ENCODE measurements around the gene CDK10.

The CDK10 gene

DNA sequence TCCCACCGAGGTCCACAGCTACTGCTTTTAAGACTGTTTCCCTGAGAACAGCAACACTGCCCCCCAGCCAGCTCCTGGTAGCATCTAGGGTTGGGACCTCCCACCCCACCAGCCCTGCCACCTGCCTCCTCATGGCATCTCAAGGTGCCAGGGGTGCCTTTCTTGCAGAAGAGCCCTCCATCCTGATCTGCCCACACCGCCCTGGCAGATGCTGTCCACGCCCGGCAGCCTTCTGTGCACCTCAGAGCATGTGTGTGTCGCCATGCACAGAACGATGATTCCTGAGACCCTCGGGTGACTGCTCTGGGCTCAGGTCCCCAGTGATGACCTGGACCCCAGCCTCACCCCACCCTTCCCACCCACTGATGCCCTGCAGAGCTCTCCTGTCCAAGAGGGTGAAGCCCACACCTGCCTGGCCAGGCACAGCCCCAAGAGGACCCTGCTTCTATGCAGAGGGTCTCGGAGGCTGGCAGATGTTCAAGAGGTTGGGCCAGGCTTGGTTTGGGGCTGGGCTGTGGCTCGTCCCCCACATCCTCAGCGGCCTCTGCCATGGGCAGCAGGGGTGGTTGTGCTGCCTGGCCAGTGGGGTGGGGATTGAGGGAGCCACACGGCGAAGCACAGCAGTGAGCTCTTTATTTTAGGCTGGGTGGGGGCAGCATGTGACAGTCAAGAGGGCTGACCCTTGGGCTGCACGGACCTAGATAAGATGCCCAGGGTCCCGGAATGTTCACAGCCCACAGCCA lies 20.2 kb downstream of the CDK10 start:
- H3K27me3 ChIP-seq (replicated peaks; ENCODE audit: control insufficient read depth, insufficient read depth, low read length), result no peaks in the 10 kb centered on the region
- TF ChIP-seq, protein P1, sequence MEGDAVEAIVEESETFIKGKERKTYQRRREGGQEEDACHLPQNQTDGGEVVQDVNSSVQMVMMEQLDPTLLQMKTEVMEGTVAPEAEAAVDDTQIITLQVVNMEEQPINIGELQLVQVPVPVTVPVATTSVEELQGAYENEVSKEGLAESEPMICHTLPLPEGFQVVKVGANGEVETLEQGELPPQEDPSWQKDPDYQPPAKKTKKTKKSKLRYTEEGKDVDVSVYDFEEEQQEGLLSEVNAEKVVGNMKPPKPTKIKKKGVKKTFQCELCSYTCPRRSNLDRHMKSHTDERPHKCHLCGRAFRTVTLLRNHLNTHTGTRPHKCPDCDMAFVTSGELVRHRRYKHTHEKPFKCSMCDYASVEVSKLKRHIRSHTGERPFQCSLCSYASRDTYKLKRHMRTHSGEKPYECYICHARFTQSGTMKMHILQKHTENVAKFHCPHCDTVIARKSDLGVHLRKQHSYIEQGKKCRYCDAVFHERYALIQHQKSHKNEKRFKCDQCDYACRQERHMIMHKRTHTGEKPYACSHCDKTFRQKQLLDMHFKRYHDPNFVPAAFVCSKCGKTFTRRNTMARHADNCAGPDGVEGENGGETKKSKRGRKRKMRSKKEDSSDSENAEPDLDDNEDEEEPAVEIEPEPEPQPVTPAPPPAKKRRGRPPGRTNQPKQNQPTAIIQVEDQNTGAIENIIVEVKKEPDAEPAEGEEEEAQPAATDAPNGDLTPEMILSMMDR (IDR thresholded peaks at IDR 0.05; ENCODE audit: insufficient read depth, low read length, poor library complexity, severe bottlenecking), result no peak
- no peaks in the 10 kb centered on the region for H3K36me3 ChIP-seq (ENCODE audit: control insufficient read depth, insufficient read depth, low read length)
- no peak overlapping the region for H3K4me3 ChIP-seq (replicated peaks; ENCODE audit: low read depth, low read length)
- DNase-seq (ENCODE audit: extremely low read depth, insufficient read length), result no peak

DNA sequence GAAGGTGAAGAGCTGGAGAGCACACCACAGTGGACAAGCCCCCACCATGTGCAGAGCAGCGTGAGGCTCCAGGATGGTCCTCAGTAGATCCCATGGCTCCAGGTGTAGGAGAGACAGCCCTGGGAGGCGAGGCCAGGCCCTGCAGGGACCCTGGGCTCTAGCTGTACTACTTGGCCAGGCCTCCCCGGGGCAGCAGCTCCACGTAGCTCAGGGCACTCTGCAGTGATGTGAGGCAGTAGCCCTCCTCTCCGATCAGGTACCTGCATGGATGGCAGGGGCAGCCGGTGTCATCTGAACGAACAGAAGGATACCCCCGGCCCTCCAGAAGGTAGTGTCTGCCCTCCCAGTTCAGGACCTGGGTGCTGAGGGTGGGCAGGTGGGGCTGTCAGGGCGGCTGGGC lies 21.2 kb downstream of the CDK10 start:
- H3K27me3 ChIP-seq (replicated peaks; ENCODE audit: control insufficient read depth, insufficient read depth, low read length), result no peaks in the 10 kb centered on the region
- DNase-seq (ENCODE audit: extremely low read depth, insufficient read length), result no peak
- TF ChIP-seq, protein P1 (IDR thresholded peaks at IDR 0.05; ENCODE audit: insufficient read depth, low read length, poor library complexity, severe bottlenecking), result no peak

DNA sequence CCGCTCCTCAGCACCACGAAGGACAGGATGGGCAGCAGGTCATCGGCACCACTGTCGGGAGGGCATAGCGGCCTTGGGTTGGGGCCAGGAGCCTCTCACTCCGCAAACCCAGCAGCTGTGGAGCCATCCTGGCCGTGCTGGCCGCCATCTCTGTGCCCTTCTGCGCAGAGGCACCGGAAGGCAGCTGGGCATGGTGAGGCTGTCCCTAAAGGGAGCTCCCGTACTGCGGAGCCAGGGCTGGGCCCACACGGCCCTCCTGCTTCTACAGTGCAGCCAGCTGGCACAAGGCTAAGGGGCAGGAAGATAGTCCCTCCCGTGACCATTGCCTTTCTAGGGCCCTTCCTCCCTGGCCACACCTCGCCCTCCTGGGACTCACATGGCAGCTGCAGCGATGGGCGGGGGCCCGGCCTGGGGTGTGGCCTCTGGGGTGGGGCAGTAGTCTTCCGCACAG lies 22.0 kb downstream of the CDK10 start:
- Histone ChIP-seq H3K4me3 (replicated peaks; ENCODE audit: low read depth, low read length) (no peak overlapping the region), H3K27me3 (replicated peaks; ENCODE audit: control insufficient read depth, insufficient read depth, low read length) (no peaks in the 10 kb centered on the region), H3K36me3 (ENCODE audit: control insufficient read depth, insufficient read depth, low read length) (no peaks in the 10 kb centered on the region)
- DNase-seq (ENCODE audit: extremely low read depth, insufficient read length), result no peak
- TF ChIP-seq, protein P1 (IDR thresholded peaks at IDR 0.05; ENCODE audit: insufficient read depth, low read length, poor library complexity, severe bottlenecking), result no peak

More for the DNA sequence above, 21.2 kb downstream of the CDK10 start:
- Histone ChIP-seq H3K36me3 (ENCODE audit: control insufficient read depth, insufficient read depth, low read length) (no peaks in the 10 kb centered on the region), H3K4me3 (replicated peaks; ENCODE audit: low read depth, low read length) (no peak overlapping the region)

DNA sequence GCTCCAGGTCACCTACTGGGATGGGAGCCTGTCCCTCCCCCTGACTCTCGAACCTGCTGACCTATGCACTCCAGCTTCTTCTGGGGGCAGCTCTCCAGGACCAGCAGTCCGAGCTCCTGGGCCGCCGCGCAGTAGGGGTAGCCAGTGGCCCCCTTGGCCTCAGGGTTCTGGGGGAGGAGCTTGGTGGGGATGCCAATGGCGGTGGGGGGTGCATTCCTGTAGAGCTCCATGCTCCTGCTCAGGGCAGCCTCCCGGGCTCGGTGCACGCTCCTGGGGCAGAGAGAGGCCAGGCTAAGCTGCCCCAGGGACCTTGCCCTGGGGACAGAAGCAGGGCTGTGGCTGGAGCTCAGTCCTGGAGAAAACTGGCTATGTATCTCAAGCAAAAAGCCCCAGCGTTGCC lies 22.7 kb downstream of the CDK10 start:
- Histone ChIP-seq H3K27me3 (replicated peaks; ENCODE audit: control insufficient read depth, insufficient read depth, low read length) (no peaks in the 10 kb centered on the region), H3K4me3 (replicated peaks; ENCODE audit: low read depth, low read length) (no peak overlapping the region), H3K36me3 (ENCODE audit: control insufficient read depth, insufficient read depth, low read length) (no peaks in the 10 kb centered on the region)
- TF ChIP-seq, protein P1 (IDR thresholded peaks at IDR 0.05; ENCODE audit: insufficient read depth, low read length, poor library complexity, severe bottlenecking), result no peak
- DNase-seq (ENCODE audit: extremely low read depth, insufficient read length), result no peak

DNA sequence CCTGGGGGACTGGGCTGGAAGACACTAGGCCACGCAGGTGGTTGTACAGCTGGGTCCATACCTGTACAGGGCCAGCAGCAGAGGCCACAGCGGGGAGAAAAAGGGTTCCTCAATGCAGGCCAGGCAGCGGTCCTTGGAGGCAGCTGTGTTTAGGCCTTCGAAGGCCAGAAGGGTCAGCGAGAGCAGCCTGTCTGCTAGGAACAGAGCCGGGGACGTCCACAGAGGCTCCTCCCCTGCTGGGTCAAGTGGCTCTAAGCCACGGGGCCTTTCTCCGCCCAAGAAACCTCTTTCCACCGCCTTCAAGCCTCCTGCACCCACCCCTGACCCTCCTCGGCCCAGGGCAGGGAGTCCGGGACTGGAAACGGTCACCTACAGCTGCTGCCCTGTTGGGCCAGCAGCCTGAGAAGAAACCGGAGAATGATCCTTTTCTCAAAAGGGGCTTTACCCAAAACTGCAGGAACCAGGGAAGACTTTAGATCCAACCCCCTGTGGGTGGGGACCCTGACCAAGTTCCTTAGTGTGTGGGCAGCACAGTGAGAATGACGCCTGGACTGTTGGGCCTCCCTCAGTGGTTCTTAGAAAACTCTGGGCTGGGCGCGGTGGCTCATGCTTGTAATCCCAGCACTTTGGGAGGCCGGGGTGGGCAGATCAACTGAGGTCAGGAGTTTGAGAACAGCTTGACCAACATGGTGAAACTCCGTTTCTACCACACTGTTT lies 23.4 kb downstream of the CDK10 start:
- no peaks in the 10 kb centered on the region for H3K27me3 ChIP-seq (replicated peaks; ENCODE audit: control insufficient read depth, insufficient read depth, low read length)
- no peak overlapping the region for H3K4me3 ChIP-seq (replicated peaks; ENCODE audit: low read depth, low read length)
- DNase-seq (ENCODE audit: extremely low read depth, insufficient read length), result no peak
- peaks cover 2% of the 10 kb centered on the region for H3K36me3 ChIP-seq (ENCODE audit: control insufficient read depth, insufficient read depth, low read length)
- TF ChIP-seq, protein P1 (IDR thresholded peaks at IDR 0.05; ENCODE audit: insufficient read depth, low read length, poor library complexity, severe bottlenecking), result no peak

All from GM06990 (cell line).